Erythroblast (primary cell): ENCODE data around the gene DHFR.

Experiments
- GATA1 ChIP-seq: IDR thresholded peaks from 2 replicates; pipeline ENCODE4 v1.6.1; 2011; ENCODE audit warnings: low read depth, mild to moderate bottlenecking, control low read depth, low read length, moderate library complexity
- POLR2A ChIP-seq: IDR thresholded peaks from 2 replicates; pipeline ENCODE4 v1.6.1; 2011; ENCODE audit warnings: mild to moderate bottlenecking, low read length

DNA sequence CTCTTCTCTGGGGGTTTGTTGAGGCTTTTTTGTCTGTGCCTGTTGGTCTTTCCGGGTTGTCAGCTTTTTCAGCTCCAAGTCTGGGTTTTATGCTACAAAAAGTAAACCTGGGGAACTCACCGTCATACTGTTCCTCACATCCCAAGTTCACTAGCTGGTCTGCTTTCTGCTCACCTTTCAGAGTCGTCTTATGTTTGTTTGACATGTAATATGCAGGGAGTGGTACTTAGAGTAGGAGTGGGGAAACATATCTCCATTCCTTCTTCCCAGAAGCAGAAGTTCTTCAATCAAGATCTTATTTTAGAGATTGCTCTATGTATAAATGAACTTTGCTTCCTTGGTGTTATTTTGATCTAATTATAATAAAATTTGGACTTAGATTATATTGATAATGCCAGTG is 41.7 kb upstream of the DHFR start:
- TF ChIP-seq POLR2A, result no peak
- TF ChIP-seq GATA1, result no peak
